ENCODE measurements around the gene MYMK.

The MYMK gene

DNA sequence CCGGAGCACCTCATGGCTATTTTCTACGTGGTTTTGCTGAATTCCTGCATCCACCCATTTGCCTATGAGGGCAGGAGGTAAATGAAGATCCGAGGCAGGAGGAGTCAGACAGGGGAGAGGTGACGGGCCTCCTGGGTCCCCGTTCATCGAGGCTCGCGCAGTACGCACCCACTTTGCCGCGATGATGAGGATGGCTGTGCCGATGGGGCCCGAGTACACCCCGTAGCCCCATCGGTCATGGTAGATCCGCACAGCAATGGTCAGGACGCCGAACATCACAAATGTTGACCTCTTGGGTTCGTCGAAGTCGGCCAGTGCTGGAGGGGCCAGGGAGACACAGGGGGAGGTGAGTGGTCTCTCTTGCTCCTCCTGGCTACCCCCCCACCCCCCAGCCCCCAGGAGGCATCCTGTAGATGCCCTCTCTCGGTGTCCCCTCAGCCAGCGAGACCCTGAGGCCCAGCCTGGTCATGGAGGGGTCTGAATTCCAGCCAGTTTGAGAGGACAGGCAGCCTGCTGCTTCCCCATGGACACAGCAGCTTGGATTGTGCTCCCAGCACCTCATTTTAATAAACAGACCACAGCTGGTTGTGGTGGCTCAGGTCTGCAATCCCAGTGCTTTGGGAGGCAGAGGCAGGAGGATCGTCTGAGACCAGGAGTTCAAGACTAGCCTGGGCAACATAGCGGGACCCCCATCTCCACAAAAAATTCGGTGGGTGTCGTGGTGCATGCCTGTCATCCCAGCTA, 5.9 kb downstream of the MYMK start:
- no peak for DNase-seq (ENCODE audit: low spot score)

DNA sequence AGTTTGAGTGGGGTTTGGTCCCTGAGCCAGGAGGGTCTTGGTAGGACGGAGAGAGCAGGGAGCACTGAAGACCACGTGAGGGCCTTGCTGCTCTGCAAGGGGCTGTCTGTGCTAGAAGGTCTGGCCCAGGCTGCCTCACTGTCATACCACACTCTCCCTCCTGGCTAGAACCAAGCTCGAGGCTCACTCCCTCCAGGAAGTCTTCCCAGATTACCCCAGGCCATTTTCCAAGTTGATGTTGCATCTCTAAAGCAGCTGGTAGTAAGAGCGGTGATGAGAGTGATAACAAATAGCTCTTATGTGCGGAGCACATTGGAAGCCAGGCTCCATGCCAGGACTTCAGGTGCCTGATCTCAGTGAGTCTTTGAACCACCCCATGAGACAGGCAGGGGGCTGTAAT, 6.6 kb downstream of the MYMK start:
- no peak for DNase-seq (ENCODE audit: low spot score)

DNA sequence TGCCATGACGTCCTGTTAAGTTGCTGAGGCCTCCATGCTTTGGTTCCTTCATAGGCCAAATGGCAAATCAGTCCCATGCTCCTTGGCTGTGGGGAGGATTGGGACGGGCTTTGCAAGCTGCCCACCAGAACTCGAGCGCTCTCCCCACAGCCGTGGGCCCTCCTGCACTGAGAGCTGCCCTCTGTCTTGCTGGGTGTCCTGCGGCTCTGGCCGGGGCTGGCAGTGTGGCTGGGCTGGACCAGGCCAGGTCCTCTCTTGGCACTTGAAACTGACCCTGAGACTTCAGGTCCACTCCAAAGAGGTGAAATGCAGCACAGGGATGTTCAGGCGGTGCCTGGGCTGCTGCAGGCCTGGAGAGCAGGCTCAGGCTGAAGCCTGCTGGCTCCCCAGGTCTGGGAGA, 7.0 kb downstream of the MYMK start:
- DNase-seq (ENCODE audit: low spot score), result no peak

DNA sequence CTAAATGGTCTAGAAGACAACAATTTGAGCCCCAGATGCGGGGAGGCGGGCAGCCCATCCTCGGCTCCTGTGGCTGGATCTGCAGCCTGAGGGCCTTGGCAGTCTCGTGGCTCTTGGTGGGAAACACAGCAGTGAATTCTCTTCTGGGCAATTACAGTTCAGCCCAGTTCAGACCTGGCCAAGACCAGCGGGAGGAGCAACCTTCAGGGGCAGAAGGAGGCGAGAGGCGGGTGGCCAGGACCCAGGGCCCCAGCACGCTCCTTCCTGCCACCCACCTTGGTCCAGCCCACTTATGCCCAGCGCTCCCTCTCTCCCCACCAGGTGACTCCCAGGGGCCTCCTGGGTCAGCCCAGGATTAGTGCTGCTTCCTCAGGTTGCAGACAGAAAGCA, 7.8 kb downstream of the MYMK start:
- no peak for DNase-seq (ENCODE audit: low spot score)

DNA sequence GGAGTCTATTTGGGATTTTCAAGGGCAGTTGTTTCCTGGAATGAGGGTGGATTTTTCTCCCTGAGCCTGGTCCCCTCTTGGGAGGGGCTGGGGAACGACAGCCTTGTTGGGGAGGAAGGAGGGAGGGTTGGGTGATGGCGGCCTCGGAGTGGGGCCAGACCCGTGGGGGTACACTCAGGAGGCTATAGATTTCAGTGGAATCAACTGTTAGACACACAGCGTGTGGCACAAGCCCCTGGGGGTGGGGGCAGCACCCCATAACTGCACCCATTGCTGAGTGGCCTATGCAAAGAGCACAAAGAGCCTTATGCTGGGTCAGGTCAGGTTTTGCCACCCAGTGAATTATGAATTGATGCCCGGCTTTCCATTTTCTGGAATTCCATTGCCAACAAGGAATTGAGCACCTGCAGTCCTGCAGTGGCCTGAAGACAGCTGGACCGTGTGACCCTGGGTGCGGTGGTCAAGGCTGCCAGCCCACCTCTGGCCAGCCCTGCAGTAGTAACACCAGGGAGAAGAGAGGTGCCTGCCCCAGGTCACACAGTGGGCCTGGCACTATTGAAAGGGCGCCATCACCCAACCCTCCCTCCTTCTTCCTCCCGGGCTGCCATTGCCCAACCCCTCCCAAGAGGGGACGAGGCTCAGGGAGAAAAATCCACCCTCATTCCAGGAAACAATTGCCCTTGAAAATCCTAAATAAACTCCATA, 8.4 kb downstream of the MYMK start:
- no peak for DNase-seq (ENCODE audit: low spot score)

DNA sequence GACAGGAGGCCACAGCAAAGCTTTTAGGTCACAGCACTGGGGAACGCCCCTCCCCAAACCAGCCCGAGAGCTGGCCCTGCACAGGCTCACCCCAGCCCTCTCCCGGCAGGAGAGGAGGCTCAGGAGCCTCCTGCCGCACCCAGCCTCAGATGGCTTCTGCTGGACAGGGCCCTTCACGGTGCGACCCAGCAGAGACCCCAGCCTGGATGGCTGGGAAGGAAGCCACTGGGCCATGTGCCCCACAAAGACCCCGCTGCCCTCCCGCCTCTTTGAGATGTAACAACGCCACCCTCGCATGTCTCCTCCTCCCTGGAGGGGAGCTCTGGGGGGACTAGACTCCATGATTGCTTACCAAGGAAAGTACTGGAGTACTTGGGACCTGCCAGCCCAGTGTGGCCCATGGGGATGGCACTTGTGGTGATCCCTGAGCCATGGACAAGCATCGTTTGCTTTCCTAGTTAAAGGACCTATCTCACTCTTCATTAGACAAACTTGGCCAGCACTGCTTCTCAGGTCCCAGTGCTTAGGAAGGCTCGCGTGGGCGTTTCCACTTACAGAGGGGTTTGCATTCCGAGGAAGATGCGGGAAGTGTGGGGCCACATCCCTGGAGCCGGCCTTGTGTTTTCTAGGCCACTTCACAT, 9.0 kb downstream of the MYMK start:
- no peak for DNase-seq (ENCODE audit: low spot score)

DNA sequence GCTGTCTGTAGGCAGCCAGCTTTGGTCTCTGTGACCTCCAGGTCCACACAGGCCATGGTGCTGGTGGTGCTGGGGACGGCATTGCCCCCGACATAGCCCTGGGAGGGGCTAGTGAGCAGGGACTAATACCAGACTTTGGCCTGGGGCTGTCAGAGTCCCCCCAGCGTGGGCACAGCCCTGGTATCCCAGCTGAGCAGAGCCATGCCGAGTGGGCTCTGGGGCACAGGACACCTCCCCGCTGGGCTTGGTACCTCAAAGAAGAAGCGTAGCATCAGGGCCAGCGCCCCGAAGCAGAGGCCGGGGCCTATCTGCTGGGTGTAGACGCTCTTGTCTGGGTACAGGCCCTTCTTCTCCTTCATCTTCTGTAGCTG, 9.5 kb downstream of the MYMK start:
- DNase-seq (ENCODE audit: low spot score), result no peak

DNA sequence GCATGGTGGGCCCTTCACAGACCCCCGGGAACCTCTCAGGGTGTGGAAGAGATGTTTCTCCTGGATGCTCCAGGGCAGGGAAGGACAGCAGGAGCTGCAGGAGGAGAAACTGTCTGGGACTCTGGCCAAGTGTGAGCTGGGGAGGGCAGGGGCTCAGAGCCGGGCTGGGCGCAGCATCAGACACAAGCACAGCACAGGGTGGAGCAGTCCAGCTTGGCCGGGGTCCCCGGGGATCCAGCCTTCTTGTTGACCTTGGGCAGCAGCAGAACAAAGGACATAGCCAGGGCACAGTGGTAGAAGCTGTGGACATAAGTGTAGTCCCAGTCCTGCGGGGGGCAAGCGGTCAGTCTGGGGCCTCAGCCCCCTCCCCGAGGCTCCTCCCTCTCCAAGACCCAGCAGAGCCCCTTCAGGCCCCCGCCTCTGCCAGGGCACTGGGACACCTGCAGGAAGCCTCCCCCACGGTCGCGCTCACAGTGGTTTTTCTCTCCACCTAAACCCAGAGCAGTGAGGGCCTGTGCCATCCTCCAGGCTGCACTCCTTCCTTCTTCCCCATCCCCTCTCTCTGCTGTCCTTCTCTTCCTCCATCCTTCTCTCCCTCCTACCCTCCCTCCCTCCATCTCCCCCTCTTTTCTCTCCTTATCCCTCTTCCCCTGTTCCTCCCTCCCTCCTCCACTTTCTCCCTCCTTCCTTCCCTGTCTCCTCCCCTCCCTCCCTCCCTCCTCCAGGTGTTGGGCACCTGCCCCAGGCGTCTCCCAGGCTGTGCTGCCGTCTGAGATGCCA, 10.1 kb downstream of the MYMK start:
- no peak for DNase-seq (ENCODE audit: low spot score)

DNA sequence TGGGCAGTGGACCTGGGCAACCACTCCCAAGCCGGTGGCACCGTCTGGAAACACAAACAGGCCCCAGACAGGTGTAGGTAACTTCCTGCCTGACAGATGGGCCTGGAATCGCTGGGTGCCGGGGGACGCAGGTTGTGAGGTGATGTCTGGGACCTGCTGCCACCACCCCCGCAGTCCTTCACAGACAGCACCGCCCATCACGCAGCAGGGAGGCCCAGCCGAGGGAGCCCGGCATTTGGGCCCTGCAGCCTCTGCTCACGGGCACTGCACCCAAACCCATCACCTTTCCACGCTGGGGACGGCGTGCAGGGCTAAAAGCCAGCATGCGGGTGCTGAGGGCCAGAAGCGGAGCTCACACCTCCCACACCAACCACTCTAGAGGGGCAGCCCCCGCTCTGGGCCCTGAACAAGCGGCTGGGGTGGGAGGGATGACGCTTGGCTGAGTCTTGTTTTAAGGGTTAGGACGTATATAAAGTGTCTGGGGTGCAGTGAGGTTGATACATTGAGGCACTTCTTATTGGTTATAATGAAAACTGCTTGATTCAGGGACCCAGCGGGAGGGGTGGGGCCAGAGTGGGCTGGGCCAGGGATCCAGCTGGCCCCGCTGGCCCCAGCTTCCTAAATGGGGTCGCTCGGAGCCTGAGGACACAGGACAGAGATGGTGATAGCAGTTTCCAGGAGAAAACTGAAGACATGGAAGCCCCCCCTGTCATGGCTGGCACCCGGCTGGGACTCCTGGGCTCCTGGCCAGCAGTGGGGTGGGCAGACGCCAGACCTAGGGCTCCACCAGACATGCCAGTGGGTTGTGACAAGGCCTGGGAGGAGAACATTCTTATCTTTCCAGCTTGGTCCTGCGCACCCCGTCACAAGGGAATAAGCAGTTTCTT, 11.3 kb downstream of the MYMK start:
- no peak for DNase-seq (ENCODE audit: low spot score)

DNA sequence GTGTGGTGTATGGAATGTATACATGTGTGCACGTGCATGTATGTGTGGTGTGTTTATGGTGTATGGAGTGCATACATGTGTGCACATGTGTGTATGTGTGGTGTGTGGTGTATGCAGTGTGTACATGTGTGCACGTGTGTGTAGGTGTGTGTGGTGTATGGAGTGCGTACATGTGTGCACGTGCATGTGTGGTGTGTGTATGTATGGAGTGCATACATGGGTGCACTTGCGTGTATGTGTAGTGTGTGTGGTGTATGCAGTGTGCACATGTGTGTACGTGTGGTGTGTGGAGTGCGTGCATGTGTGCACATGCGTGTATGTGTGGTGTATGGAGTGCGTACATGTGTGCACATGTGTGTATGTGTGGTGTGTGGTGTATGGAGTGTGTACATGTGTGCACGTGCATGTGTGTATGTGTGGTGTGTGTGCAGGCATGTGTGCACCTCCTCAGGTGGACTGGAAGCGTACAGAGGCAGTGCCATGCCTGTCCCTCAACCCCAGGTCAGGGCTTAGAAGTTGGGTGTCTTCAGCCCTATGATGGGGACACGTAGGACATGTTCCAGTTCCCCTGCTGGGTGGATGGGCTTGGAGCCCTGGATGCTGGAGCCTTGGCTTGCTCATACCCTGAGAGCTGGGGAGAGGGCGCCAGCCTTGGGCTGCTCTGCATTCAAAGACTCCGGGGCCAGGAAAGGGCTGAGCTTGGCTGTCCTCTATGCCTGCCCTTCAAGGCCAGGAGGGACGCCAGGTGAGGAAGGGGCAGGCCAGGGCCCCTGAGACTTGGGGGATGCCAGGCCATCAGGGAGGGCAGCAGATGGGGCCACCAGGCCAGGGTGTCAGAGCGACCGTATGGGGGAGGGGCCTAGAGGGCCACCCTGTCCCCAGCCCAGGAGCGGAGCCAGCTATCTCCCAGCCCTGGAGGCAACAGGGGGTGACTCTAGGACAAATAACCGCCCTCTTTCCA, 12.2 kb downstream of the MYMK start:
- no peak for DNase-seq (ENCODE audit: low spot score)

DNA sequence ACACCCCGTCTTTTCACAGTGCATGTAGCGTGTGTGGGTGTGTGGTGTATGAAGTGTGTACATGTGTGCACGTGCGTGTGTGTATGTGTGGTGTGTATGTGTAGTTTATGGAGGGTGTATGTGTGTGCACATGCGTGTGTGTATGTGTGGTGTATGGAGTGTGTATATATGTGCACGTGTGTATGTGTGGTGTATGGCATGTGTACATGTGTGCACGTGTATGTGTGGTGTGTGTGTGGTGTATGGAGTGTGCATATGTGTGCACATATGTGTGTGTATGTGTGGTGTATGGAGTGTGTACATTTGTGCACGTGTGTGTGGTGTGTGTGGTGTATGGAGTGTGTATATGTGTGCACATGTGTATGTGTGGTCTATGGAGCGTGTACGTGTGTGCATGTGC, 13.2 kb downstream of the MYMK start:
- no peak for DNase-seq (ENCODE audit: low spot score)

DNA sequence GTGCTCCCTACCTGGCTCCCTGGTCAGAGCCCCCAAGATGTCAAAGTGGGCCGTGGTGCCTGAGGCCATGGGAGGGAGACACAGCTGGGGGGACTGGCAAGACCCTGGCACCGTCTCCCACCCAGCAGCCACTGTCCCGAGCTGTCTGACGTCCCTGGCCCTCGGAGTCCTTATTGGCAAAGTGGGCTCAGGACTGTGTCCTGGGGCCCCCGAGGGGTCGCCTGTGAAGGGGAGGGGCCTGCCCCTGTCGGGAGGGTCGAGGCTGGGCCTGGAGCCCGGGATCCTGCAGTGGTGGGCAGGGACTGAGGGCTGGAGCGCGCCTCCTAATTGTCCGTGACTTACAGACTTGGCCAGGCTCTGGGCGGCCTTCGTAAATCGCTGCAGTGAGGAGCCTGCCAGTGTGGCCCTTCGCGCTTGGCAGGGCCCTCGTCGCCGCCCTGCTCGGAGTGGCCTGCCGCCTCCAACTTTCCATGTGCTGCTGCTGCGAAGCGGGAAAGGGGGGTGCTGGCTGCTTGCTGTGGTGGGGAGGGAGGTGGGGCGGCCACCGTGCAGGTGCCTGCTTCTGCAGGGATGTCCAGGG, 13.7 kb downstream of the MYMK start:
- DNase-seq (ENCODE audit: low spot score), result no peak

DNA sequence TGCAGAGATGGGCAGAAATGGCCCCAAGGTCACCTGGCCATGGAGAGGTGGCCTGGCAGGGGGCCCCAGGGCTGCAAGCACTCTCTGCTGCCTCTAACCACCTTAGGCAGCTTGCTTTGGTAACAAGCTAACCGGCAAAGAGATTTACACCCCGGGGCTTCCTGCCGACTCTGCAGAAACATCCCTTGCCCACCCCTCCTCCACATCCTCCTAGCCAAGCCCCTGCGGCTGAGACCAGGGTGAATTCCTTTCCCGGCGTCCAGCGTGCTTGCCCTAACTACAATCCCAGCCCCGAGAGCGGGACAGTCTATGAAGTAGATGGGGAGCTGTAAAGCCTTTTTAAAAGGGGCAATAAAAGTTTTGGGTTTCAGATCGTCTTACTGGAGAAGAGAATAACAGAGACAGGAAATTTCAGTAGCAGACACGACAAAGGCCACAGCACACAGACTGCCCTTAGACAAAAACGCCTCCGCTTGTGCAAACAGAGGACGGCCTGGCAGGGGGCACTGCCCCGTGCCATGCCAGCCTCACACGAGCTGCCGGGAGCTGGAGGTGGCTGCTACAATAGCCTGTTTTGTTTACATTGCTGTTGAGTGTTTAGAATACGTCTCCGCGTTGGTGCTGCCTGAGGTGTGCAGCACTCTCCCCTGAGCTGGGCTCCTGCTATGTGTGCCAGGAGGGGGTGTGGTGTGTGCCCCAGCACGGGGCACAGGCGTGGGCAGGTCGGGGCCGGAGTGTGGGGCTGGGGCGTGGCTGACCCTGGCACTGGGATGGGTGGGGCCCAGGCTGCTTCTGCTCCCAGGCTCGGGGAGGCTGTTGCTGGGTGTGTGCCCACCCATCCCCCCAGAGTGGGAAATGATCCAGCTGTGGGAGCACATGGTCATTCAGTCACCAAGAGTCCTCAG, 15.3 kb downstream of the MYMK start:
- no peak for DNase-seq (ENCODE audit: low spot score)

DNA sequence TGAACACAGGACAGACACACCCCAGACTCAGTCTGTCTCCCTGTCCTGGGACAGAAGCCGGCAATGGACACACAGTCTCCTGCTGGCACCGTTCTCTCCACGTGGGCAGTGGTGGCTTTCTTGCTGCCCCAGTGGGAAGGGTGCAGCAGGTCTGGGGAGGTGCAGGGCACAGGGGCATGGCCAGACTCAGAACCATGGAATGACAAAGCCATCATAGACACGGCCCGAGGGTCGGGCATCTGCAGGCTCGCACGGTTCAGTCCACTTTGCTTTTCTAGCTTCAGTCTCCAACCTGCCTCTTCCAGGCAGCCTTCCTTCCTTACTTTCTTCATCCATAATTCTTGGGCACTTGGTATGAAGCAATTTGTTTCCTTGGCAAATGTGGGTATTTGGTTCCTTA, 16.7 kb downstream of the MYMK start:
- no peak for DNase-seq (ENCODE audit: low spot score)

DNA sequence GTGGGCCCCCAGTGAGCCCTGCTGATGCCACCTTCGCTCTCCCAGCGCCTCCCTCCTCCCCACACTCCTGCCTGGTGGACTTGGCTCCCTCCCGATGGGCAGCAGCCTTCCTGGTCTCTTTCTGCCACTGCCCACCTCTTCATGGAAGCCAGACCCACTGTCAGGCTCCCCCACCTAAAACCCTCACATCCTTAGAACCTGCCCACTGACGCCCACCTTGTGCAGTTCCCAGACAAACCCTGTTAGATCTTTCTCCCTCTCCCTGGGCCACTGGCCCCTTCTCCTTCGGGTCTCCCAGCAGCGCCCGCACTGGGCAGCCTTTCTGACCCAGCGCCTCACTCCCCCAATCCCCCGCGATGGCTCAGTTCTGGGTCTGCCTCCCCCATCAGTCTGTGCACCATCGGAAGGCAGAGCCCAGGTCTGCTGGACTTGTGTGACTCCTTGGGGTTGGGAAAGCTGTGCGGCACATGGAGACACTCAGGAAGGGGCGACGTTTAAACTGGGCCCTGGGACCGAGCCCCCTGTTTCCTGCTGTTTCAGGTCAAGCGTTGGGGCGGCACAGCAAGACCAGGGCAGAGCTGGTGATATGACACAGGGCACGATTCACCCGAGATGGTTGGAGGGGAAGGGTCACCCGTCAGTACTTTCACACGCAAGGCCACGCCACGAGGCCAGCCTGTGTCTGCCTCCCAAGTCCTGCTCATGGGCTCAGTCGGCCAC, 17.4 kb downstream of the MYMK start:
- DNase-seq (ENCODE audit: low spot score), result no peak

DNA sequence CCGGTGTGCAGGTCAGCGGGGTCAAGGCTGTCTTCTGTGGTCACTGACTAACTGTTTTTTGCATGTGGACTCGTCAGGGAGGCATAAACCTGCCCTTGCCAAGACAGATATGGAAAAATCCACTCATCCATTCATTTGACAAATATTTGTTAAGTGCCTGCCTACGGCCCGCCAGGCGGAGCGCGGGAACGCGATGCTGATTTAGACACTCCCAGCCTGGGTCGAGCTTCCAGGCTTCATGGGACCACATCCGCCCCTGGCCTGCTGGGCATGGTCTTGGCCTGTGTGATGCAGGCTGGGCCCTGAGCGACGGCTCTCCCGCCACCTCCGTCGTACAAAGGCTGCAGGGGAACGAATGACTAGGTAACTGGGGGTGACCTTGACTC, 18.1 kb downstream of the MYMK start:
- no peak for DNase-seq (ENCODE audit: low spot score)

DNA sequence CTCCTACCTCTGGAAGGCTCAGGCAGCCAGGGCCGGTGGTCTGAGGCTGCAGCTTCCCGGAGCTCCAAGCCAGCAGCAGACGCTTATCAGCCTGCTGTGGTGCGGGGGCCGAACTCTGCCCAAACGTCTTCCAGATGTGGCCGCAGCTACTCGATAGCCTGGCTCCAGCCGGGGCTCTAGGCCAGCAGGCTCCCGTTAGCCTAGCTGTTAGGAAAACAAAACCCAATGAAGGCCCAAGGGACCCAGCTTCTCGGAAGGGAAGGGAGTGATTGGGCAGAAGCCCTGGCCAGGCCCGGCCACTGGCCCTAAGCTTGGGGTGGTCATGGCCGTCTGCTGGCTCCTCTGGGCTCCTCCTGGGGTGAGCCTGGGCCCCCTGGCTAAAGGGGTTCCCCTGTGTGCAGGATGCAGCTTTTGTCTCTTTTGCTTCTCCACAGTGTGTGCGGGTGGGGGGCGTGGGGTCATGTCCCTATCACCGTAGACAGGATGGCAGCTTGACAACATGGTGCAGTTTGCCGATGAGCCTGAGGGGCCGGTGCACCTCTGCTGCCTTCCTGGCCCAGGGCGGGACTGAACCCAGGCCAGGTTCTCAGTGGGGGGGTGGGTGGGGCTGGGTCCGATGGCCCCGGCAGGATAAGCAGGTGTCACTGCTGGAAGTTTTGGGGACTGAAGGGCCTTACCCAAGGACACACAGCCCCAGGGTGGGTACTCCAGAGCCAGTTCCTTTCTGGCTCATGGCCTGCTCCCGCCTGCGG, 18.7 kb downstream of the MYMK start:
- DNase-seq (ENCODE audit: low spot score), result no peak
